ENCODE results near the gene PRTG.
"Not testable (repeated sequence)": the region's sequence is repeated elsewhere in the genome, so short reads cannot be mapped to it uniquely, and the experiment has no call there.

The PRTG gene

GRCh38 chr15:55743729-55744655 lies 1.0 kb upstream of the PRTG start:
- DNase-seq (ENCODE audit: low spot score), result no peak

DNA sequence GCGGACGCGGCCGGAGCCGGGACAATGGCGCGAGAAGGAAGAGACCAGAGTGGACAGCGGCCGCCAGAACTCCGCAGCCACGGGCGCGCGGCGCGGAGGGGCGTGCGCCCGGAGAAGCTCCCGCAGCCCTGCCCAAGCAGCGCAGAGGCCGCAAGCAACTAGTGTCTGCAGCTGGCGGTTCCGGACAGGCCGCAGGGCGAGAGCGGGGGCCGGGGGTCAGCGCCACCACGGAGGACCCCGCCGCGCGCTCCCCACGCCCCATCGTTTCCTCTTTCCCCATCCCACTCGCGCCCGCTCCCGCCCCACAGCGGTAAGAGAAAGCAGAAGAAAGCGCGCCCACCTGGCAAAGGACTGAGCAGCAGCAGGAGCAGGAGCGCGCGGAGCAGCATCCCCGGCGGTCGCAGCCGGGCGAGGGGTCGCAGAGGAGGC lies 440 bp downstream of the PRTG start:
- no peak for DNase-seq (ENCODE audit: low spot score)

DNA sequence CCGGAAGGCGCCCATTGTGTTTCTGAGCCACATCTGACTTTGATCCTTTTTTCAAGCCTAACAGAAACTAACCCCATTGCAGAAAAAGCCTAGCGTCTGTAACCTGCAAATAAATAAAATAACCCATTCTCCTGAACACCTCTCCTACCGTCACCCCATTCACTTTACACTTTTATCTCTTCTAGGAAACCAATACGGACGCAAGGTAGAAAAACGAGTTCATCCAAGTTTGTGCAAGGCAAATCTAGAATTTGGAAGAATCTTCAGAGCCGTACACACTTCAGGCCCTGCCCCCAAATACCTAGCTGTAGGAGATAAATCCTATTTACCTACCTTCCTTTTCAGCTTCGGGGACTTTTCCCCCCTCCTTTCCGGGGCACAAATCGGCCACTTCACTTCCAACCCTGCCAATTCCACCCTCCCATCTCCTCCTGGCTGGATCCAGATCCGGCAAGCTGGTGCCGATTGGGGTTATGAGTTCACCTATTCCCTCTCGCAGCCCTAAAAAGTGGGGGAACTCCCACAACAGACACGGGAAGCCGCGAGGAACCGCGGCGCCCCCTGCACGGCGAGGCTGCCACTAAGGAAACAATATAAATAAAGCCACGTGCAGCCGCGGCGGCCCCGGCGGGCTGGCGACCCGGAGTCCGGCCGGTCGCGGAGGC lies 987 bp downstream of the PRTG start:
- no peak for DNase-seq (ENCODE audit: low spot score)

DNA sequence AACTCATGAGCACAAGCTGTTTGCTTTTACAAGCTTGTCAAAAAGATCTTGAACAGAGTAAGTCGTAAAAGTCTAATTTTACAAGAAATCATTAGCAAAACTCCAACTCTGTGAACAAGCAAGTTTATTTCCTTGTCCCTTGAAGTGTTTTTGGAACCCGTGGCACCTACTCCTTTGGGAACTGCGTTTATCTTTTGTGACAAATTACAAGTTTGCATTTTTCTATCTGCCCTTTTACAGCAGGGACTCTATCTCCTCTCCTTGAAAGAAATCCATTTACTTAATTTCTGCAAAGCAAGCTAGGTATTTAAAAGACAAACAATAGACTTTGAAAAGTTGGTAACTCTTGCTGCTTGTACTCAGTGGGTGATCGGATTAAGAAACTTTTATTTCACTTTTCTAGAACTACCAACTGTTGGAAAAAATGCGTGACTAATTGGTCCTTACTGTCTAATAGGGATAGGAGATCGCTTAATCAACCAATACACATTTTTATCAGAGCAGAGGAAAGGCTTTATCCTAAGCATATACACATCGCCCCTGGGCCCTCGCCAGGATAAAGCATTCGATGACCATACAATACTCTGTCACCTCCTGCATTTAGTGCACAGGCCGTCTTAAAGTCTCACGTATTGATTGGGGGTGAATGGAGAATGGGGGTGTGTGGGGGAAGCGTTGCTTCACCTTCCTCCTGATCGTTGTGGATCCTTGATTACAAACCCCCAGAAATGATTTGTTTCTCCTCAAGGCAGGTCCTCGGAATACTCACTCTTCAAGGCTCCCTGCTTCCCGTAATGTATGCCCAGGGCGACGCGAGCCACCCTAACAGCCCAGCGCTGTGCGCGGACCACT lies 1.7 kb downstream of the PRTG start:
- no peak for DNase-seq (ENCODE audit: low spot score)

GRCh38 chr15:55740359-55740878 lies 2.5 kb downstream of the PRTG start:
- no peak for DNase-seq (ENCODE audit: low spot score)

GRCh38 chr15:55739641-55740040 lies 3.3 kb downstream of the PRTG start:
- DNase-seq (ENCODE audit: low spot score), result no peak

DNA sequence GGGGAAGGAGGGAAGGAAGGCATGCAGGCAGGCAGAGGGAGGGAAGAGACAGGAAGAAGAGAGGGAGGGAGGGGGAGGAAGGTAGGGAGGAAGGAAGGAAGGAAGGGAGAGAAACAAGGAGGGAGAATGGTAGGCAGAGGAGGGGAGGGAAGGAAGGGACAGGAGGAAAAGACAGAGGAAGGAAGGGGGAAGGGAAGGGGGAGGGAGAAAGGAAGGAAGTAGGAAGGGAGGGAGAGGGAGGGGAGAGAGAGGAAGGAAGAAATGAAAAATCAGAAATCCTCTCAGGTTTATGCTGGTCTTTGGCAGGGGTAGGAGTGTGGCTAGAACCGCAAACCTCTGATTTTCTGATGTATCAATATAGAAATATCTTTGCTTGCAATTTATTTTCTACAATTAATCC lies 4.2 kb downstream of the PRTG start:
- no peak for DNase-seq (ENCODE audit: low spot score)

DNA sequence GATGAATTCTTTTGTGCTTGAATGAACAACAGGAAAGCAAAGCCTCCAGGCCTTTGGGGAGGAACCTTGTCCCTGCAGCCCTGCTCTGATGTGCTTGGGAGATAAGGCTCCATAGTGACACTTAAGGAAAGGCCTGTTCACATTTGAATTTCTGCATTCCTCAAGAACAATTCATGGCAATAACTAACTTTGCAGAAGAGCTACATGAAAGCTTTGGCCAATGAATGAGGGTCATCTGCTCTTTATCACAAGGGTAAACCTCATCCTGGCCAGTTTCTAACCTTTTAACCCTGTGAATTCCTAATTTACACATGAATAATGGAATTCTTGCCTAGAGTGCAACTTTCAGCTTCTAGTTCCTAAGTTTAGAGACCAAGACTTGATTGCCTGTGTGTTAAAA lies 5.6 kb downstream of the PRTG start:
- no peak for DNase-seq (ENCODE audit: low spot score)

- DNase-seq (ENCODE audit: low spot score), result no peak
Observed at GRCh38 chr15:55736756-55737155, 6.2 kb downstream of the PRTG start.

DNA sequence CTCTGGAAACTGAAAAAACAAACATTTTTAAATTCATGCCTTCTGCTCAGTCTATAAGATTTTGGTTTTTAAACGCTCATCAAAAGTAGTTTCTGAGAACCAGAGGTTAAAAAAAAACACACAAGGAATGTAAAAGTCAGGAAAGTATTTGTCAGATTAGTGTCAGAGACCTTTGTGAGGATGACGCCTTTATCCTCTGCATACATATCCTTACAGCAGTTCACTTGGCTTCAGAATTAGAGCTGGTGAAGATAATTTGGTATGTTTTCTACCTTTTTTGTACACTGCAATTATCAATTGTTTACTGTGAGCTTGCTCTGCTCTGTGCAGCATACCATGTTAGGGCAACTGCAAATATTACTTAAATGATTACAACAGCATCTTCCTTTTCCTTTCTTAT lies 8.3 kb downstream of the PRTG start:
- no peak for DNase-seq (ENCODE audit: low spot score)

GRCh38 chr15:55733461-55733860 lies 9.5 kb downstream of the PRTG start:
- not testable (repeated sequence) for DNase-seq (ENCODE audit: low spot score)

DNA sequence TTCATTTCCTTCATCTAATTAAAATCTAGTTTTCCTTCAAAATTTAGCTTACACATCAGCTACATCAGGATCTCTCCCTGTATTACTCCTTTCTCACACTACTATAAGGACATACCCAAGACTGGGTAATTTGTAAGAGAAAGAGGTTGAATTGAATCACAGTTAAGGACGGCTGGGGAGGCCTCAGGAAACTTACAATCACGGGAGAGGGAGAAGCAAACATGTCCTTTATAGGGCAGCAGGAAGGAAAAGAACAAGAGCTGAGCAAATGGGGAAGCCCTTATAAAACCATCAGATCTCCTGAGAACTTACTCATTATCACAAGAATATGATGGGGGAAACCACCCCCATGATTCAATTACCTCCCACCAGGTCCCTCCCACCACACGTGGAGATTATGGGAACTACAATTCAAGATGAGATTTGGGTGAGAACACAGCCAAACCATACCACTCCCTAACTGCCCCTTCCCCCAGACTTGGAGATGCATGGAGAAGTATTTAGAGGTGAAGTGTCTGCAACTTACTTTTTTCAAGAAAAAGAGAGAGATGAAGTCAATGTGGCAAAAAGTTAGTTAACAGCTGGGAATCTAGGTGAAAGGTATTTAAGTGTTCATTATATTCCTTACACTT lies 21.3 kb downstream of the PRTG start:
- DNase-seq (ENCODE audit: low spot score), result no peak

DNA sequence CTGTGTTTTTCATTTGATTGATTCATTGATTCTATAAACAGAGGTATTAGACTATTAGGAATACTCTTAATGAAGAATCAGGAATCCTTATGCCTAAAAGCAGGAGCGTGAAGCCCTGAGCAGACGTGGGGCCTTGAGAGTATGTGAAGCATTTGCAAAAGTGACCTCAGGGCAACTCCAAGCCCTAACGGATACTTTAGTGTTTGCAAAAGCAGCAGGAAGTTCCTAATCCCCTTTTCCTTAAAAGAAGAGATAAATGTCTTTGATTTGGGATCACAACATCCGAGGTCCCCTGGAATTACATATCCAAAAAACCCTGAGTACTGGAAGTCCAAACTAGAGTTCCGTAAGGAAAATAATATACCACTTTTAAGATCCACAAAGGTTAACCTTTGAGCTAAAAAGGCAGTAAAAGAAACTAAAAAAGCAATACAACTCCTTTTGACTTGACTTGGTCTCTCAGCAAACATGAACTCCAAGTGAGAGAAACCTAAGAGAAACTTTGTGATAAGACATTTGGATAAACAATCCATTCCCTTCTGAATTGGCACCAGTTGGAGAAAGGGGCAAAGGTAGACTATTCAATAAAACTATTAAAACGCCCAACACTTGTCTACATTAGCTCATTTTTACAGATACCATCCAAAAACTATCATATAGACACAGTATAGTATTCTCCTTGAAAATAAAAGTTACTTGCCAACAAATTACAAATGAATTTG lies 27.4 kb downstream of the PRTG start:
- no peak for DNase-seq (ENCODE audit: low spot score)

- DNase-seq (ENCODE audit: low spot score), result no peak
Observed at GRCh38 chr15:55714064-55714463, 28.9 kb downstream of the PRTG start.

- DNase-seq (ENCODE audit: low spot score), result no peak
Observed at GRCh38 chr15:55712363-55712762, 30.6 kb downstream of the PRTG start.

DNA sequence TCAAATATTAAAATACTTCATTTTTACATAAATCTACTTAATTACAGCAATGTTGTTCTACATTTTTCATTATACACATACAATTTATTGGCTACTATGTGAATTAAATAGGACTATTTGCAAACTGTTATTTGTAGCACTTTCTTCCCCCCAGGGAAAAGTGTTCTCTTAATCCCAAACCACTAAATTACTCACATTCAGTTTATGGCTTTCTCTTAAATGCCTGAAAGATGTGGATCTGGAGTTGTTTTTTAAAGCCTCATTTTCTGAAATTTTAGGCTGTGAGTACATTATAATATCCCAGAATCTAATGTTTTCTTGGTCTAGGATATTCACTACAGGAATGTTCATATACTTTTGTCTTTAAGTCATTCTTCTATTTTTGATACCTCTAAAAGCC lies 32.7 kb downstream of the PRTG start:
- no peak for DNase-seq (ENCODE audit: low spot score)

- DNase-seq (ENCODE audit: low spot score), result no peak
Observed at GRCh38 chr15:55709458-55709857, 33.5 kb downstream of the PRTG start.

DNA sequence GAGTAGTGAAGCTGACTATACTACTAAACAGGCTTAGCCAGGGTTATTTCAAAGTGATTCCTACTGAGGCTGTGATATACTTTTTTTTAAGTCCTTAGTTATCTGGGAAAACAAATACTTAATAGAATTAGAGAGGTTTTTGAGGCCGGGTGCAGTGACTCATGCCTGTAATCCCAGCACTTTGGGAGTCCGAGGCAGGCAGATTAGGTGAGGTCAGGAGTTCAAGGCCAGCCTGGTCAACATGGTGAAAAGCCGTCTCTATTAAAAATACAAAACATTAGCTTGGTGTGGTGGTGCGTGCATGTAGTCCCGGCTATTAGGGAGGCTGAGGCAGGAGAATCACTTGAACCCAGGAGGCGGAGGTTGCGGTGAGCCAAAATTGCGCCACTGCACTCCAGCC lies 34.2 kb downstream of the PRTG start:
- DNase-seq (ENCODE audit: low spot score), result no peak

DNA sequence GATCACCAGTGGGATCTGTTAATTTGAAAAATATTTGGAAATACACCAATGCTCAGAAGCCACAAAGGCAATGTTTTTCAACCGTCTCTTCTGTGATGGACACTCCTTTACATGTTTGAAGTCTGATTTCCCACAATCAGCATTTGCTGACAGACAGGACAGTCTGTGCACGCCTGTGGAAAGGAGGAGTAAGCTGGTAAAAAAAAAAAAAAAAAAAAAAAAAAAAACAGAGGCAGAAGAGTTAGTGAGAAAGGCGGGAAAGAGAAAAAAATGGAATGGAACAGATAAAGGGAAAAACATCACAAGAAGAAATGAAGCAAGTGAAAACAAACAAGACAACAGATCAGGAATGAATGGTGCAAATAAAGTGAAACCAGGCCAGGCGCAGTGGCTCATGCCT lies 35.0 kb downstream of the PRTG start:
- DNase-seq (ENCODE audit: low spot score), result no peak

GRCh38 chr15:55707518-55707917 lies 35.4 kb downstream of the PRTG start:
- no peak for DNase-seq (ENCODE audit: low spot score)

GRCh38 chr15:55703873-55704301 lies 39.1 kb downstream of the PRTG start:
- DNase-seq (ENCODE audit: low spot score), result no peak
